Smooth muscle cell (in vitro differentiated cells): Measurements from ENCODE around the gene HID1. TPM values are rescaled to one million over a fixed set of nuclear protein-coding genes. Genes with fewer than 3 reads are reported as not detected.
A peak's percentile ranks its signal among the peaks of the same experiment; 100 is the strongest.
"Not testable (repeated sequence)": the region's sequence is repeated elsewhere in the genome, so short reads cannot be mapped to it uniquely, and the experiment has no call there.

Source experiments
- DNase-seq: peaks from one replicate; lab custom pipeline; 2025; ENCODE audit not compliant: unreplicated experiment; lab: John Stamatoyannopoulos, UW
- H2AFZ ChIP-seq: fragments of 200-600 bp; sonication (generic); 2 replicates; pipeline ENCODE4 v1.6.0; 2016; ENCODE audit warnings: antibody characterized with exemption, low read depth, mild to moderate bottlenecking
- H3F3A ChIP-seq: fragments of 200-600 bp; sonication (generic); 2 replicates; pipeline ENCODE4 v1.6.0; 2017; ENCODE audit warnings: antibody characterized with exemption, low read depth
- H3K27ac ChIP-seq: fragments of 200-600 bp; sonication (generic); 2 replicates; pipeline ENCODE4 v1.5.1; 2016; ENCODE audit warnings: low read depth, mild to moderate bottlenecking
- H3K27me3 ChIP-seq: fragments of 200-600 bp; sonication (generic); 2 replicates; pipeline ENCODE4 v1.6.1; 2016; ENCODE audit warnings: low read depth, mild to moderate bottlenecking
- H3K36me3 ChIP-seq: fragments of 200-600 bp; sonication (generic); 2 replicates; pipeline ENCODE4 v1.5.1; 2016; ENCODE audit warnings: low read depth
- H3K4me1 ChIP-seq: fragments of 200-600 bp; sonication (generic); 2 replicates; pipeline ENCODE4 v1.5.1; 2016; ENCODE audit warnings: low read depth
- H3K4me2 ChIP-seq: fragments of 200-600 bp; sonication (generic); 2 replicates; pipeline ENCODE4 v1.6.0; 2016; ENCODE audit warnings: mild to moderate bottlenecking
- H3K4me3 ChIP-seq: fragments of 200-600 bp; sonication (generic); 2 replicates; pipeline ENCODE4 v1.5.1; 2016; ENCODE audit warnings: mild to moderate bottlenecking
- H3K79me2 ChIP-seq: fragments of 200-600 bp; sonication (generic); 2 replicates; pipeline ENCODE4 v1.6.0; 2016; ENCODE audit warnings: low read depth, mild to moderate bottlenecking
- H3K9ac ChIP-seq: fragments of 200-600 bp; sonication (generic); 2 replicates; pipeline ENCODE4 v1.6.0; 2016; ENCODE audit warnings: low read depth
- H3K9me3 ChIP-seq: fragments of 200-600 bp; sonication (generic); replicated peaks from 2 replicates; pipeline ENCODE4 v1.5.1; 2016; ENCODE audit warnings: low read depth
- H4K20me1 ChIP-seq: fragments of 200-600 bp; sonication (generic); 2 replicates; pipeline ENCODE4 v1.6.0; 2016; ENCODE audit warnings: low read depth
- WGBS: methylation state at CpG from one replicate; pipeline ENCODE4 v1.1.7; 2016; ENCODE audit warnings: low lambda C conversion rate; 5-methylcytosine and 5-hydroxymethylcytosine counted together
- polyA plus RNA-seq: library from polyadenylated mRNA; unstranded; fragments of >200 nt; fragmentation: Nextera tagmentation; extraction: Ambion mirVana; gene quantifications from 2 replicates; pipeline ENCODE4 v1.2.1, GENCODE V29; 2016
- total RNA-seq: library from RNA; depleted of rRNA; stranded (reverse); fragments of >200 nt; gene quantifications from 2 replicates; pipeline ENCODE4 v1.2.3, GENCODE V29; 2014
- TF ChIP-seq, protein P1 (sequence below): fragments of 200-600 bp; sonication (generic); IDR thresholded peaks from 2 replicates; pipeline ENCODE4 v1.5.1; 2017; ENCODE audit warnings: borderline replicate concordance, mild to moderate bottlenecking, antibody characterized with exemption; ENCODE audit not compliant: insufficient read depth, poor library complexity, severe bottlenecking

HID1 gene
- total and polyA plus RNA-seq, 2 experiments from 2014 or later: 3.3 to 8.8 TPM

DNA sequence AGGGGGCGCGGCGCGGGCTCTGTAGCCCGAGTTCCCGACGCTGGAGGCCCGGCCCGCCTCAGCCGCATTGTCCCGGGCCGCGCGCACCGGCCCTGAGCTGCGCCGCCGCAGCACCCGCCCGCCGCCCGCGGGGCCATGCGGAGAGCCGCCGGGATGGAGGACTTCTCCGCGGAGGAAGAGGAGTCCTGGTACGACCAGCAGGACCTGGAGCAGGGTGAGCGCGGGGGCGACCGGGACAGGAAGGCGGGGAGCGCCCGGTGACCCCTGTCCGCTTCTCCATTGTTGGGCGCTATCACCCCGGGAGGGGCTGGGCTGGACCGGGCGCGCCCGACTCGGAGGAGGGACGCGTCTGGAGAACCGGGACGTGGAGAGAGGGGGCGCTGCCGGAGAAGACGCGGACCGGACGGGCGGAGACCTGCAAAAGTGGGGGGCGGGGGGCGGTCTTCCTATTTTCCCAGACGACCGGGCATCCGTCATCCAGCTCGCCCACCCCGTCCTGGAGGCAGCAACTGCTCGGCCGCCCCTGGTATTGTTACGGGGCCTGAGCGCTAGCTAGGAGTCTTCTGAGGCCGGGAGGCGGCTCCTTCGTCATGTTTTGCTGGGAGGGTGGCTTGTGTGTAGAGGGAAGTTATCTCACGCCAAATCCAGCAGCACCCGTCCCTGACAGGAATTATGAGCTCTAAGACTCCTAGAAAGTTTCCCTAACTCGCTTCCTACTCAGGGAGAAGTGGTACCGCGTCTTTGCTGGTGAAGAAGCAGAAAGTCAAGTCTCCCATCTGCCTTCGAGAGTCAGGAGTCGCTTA, 15.6 kb upstream of the HID1 start:
- TF ChIP-seq, protein P1, sequence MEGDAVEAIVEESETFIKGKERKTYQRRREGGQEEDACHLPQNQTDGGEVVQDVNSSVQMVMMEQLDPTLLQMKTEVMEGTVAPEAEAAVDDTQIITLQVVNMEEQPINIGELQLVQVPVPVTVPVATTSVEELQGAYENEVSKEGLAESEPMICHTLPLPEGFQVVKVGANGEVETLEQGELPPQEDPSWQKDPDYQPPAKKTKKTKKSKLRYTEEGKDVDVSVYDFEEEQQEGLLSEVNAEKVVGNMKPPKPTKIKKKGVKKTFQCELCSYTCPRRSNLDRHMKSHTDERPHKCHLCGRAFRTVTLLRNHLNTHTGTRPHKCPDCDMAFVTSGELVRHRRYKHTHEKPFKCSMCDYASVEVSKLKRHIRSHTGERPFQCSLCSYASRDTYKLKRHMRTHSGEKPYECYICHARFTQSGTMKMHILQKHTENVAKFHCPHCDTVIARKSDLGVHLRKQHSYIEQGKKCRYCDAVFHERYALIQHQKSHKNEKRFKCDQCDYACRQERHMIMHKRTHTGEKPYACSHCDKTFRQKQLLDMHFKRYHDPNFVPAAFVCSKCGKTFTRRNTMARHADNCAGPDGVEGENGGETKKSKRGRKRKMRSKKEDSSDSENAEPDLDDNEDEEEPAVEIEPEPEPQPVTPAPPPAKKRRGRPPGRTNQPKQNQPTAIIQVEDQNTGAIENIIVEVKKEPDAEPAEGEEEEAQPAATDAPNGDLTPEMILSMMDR: peak; percentile 17

GRCh38 chr17:74987418-74987908, 14.9 kb upstream of the HID1 start, which contains the start of gene CDR2L:
Gene CDR2L (plus strand): TSS chr17:74987632. CDS start chr17:74988044, 412 bp downstream.
- peak within 1 kb of the TSS; percentile 98 for H3K27ac ChIP-seq
- H3K79me2 ChIP-seq: peaks cover 36% of the 10 kb centered on the region
- peaks cover 12% of the 10 kb centered on the region for H3K4me1 ChIP-seq
- no peaks in the 10 kb centered on the region for H3K9me3 ChIP-seq
- peaks cover 17% of the 10 kb centered on the region for H4K20me1 ChIP-seq
- peaks cover 15% of the 10 kb centered on the region for H3F3A ChIP-seq
- TF ChIP-seq, protein P1: no peak
- no peak within 1 kb of the TSS for H2AFZ ChIP-seq
- peak within 1 kb of the TSS; percentile 93 for H3K4me3 ChIP-seq
- under 1% methylated on average over 32 of the region's 51 CpGs for WGBS
- peak; percentile 77 for DNase-seq
- H3K9ac ChIP-seq: peak within 1 kb of the TSS; percentile 95
- peak within 1 kb of the TSS; percentile 94 for H3K4me2 ChIP-seq
- no peaks in the 10 kb centered on the region for H3K36me3 ChIP-seq
- no peaks in the 10 kb centered on the region for H3K27me3 ChIP-seq

More for the DNA sequence above, 15.6 kb upstream of the HID1 start:
- H3K4me1 ChIP-seq: peaks cover 7% of the 10 kb centered on the region
- H3K9ac ChIP-seq: peak overlapping the region; percentile 95
- 1% methylated on average over 61 of the region's 76 CpGs for WGBS
- no peaks in the 10 kb centered on the region for H3K9me3 ChIP-seq
- H3K4me2 ChIP-seq: peak overlapping the region; percentile 94
- DNase-seq: peak; percentile 73
- no peak overlapping the region for H2AFZ ChIP-seq
- peak overlapping the region; percentile 98 for H3K27ac ChIP-seq
- H3K27me3 ChIP-seq: no peaks in the 10 kb centered on the region
- H4K20me1 ChIP-seq: peaks cover 24% of the 10 kb centered on the region
- H3K79me2 ChIP-seq: peaks cover 41% of the 10 kb centered on the region
- peaks cover 15% of the 10 kb centered on the region for H3F3A ChIP-seq
- no peaks in the 10 kb centered on the region for H3K36me3 ChIP-seq
- peak overlapping the region; percentile 93 for H3K4me3 ChIP-seq

DNA sequence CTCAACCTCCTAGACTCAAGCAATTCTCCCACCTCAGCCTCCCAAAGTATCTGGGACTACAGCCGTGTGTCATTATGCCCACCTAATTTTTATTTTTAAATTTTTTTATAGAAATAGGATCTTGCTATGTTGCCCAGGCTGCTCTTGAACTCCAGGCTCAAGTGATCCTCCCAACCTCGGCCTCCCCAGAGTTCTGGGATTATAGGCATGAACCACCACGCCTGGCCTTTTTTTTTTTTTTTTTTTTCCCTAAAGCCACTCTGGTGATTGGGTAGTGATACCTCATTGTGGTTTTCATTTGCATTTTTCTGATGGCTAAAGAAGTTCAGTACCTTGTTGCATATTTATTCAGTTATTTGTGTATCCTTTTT, 13.6 kb upstream of the HID1 start:
- DNase-seq: no peak
- H3K4me3 ChIP-seq: no peak overlapping the region
- WGBS: 88% methylated on average over 3 of the region's 3 CpGs

DNA sequence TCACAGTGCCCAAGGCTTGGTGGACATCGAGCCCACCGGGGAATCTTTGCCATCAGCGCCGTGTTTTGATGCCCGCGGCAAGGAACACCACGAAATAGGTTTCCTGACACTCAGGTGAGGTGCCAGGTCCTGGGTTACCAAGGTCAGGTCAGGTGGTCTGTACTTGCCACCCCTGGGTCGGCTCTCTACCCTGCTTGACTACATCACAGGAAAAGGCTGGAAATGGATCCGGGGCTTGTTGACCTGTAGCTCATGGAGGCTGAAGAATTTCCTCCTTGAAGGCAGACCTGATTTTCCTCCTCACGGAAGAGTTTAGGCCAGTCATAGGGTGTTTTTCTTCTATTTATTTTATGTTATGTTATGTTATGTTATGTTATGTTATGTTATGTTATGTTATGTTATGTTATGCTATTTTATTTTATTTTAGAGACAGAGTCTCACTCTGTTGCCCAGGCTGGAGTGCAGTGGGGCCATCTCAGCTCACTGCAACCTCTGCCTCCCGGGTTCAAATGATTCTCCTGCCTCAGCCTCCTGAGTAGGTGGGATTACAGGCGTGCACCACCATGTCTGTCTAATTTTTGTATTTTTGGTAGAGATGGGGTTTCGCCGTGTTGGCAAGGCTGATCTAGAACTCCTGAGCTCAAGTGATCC, 10.2 kb upstream of the HID1 start:
- DNase-seq, H3K79me2 ChIP-seq, H3K27me3 ChIP-seq, H3K9me3 ChIP-seq, H3K36me3 ChIP-seq, H4K20me1 ChIP-seq: not testable (repeated sequence)
- Histone ChIP-seq H3K4me1 (peaks cover 11% of the 10 kb centered on the region), H3K4me3 (peak overlapping the region; percentile 63), H2AFZ (peak overlapping the region; percentile 72), H3K9ac (peak overlapping the region; percentile 77), H3K4me2 (peak overlapping the region; percentile 89), H3K27ac (peak overlapping the region; percentile 77), H3F3A (peaks cover 18% of the 10 kb centered on the region)
- 29% methylated on average over 14 of the region's 14 CpGs for WGBS

More for the DNA sequence above, 13.6 kb upstream of the HID1 start:
- Histone ChIP-seq H2AFZ (no peak overlapping the region), H3F3A (peaks cover 18% of the 10 kb centered on the region), H3K9ac (no peak overlapping the region), H3K4me1 (peaks cover 16% of the 10 kb centered on the region), H3K36me3 (no peaks in the 10 kb centered on the region), H4K20me1 (peaks cover 10% of the 10 kb centered on the region), H3K27ac (no peak overlapping the region), H3K79me2 (peaks cover 24% of the 10 kb centered on the region), H3K9me3 (no peaks in the 10 kb centered on the region), H3K27me3 (no peaks in the 10 kb centered on the region), H3K4me2 (no peak overlapping the region)
- TF ChIP-seq, protein P1: no peak
